Measurements from ENCODE around the gene ARRDC4.

GRCh38 chr15:98005659-98006058 lies 45.2 kb downstream of the ARRDC4 start:
- TF ChIP-seq, protein P1, sequence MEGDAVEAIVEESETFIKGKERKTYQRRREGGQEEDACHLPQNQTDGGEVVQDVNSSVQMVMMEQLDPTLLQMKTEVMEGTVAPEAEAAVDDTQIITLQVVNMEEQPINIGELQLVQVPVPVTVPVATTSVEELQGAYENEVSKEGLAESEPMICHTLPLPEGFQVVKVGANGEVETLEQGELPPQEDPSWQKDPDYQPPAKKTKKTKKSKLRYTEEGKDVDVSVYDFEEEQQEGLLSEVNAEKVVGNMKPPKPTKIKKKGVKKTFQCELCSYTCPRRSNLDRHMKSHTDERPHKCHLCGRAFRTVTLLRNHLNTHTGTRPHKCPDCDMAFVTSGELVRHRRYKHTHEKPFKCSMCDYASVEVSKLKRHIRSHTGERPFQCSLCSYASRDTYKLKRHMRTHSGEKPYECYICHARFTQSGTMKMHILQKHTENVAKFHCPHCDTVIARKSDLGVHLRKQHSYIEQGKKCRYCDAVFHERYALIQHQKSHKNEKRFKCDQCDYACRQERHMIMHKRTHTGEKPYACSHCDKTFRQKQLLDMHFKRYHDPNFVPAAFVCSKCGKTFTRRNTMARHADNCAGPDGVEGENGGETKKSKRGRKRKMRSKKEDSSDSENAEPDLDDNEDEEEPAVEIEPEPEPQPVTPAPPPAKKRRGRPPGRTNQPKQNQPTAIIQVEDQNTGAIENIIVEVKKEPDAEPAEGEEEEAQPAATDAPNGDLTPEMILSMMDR (IDR thresholded peaks at IDR 0.05; ENCODE audit: insufficient read depth, low read length, poor library complexity, severe bottlenecking), result no peak
- TF ChIP-seq EZH2phosphoT487 (conservative IDR thresholded peaks at IDR 0.05; ENCODE audit: low read length), result no peak
